ENCODE data around the gene DRP2.
A peak's percentile ranks its signal among the peaks of the same experiment; 100 is the strongest.
"Not testable (repeated sequence)": the region's sequence is repeated elsewhere in the genome, so short reads cannot be mapped to it uniquely, and the experiment has no call there.

Gene DRP2, protein sequence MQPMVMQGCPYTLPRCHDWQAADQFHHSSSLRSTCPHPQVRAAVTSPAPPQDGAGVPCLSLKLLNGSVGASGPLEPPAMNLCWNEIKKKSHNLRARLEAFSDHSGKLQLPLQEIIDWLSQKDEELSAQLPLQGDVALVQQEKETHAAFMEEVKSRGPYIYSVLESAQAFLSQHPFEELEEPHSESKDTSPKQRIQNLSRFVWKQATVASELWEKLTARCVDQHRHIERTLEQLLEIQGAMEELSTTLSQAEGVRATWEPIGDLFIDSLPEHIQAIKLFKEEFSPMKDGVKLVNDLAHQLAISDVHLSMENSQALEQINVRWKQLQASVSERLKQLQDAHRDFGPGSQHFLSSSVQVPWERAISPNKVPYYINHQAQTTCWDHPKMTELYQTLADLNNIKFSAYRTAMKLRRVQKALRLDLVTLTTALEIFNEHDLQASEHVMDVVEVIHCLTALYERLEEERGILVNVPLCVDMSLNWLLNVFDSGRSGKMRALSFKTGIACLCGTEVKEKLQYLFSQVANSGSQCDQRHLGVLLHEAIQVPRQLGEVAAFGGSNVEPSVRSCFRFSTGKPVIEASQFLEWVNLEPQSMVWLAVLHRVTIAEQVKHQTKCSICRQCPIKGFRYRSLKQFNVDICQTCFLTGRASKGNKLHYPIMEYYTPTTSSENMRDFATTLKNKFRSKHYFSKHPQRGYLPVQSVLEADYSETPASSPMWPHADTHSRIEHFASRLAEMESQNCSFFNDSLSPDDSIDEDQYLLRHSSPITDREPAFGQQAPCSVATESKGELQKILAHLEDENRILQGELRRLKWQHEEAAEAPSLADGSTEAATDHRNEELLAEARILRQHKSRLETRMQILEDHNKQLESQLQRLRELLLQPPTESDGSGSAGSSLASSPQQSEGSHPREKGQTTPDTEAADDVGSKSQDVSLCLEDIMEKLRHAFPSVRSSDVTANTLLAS

GRCh38 chrX:101219116-101219863 is at the start of gene DRP2:
TSS of gene DRP2 (plus strand) at chrX:101219786. CDS start at chrX:101231648, 11,862 bp downstream.
- no peak for DNase-seq

DNA sequence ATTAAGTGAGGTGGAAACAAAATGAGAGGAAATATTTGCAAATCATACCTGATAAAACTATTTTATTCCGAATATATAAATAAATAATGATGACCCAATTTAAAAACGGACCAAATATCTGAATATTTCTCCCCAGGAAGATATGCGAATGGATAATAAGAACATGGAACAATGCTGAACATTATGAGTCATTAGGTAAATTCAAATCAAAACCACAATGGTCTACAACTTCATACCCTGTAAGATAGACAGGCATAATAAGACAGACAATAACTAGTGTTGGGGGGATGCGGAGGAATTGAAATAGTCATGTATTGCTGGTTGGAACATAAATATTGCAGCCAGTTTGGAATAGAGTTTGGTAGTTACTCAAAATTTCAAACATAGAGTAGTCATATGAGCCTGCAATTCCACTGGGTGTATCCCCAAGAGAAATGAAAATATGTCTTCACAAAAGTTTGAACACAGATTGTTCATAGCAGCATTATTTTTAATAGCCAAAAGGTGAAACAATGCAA is 47.6 kb upstream of the DRP2 start:
- peak; percentile 1 for DNase-seq

GRCh38 chrX:101176439-101176838 is 43.1 kb upstream of the DRP2 start:
- no peak for DNase-seq

GRCh38 chrX:101184876-101185275 is 34.7 kb upstream of the DRP2 start:
- DNase-seq: not testable (repeated sequence)

GRCh38 chrX:101187961-101188360 is 31.6 kb upstream of the DRP2 start:
- DNase-seq: not testable (repeated sequence)

DNA sequence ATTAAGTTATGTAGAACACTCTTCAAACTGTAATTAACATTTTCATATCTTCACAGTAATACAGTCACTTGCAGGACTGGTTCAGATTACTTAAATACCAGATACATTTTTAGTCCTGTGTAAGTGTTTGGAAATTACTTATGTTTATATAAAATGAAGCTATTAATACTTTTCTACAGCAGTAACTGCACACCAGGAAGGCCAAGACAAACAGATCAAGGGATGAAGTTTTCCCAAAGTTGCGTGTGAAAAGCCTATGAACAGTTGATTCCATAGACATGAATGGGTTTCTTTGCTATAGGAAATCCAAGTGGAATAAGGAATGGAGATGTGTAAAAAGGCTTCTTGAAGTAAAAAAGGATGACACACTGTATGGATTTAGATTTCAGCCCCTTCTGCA is 28.9 kb upstream of the DRP2 start:
- no peak for DNase-seq

GRCh38 chrX:101191217-101191750 is 28.3 kb upstream of the DRP2 start:
- DNase-seq: no peak

GRCh38 chrX:101195442-101196173 is 24.0 kb upstream of the DRP2 start:
- no peak for DNase-seq

GRCh38 chrX:101203761-101204351 is 15.7 kb upstream of the DRP2 start:
- no peak for DNase-seq

DNA sequence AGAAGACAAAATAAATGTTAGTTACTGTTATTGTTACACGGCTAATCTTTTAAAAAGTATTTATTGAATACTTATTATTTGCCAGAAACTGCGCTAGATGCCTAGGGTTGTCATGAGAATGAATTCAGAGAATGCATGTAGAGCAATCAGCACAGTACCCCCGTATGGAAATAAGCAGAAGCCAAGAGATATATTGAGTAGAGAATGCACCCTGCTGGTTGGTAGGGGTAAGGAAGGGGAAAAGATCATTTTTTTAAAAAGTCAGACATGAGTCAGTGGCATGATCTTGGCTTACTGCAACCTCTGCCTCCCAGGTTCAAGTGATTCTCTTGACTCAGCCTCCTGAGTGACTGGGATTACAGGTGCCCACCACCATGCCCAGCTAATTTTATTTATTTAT is 13.1 kb upstream of the DRP2 start:
- peak; percentile 53 for DNase-seq

GRCh38 chrX:101208152-101208905 is 11.3 kb upstream of the DRP2 start:
- DNase-seq: peak; percentile 68

- no peak for DNase-seq
These were observed 9.0 kb upstream of the DRP2 start for GRCh38 chrX:101210630-101211029.

DNA sequence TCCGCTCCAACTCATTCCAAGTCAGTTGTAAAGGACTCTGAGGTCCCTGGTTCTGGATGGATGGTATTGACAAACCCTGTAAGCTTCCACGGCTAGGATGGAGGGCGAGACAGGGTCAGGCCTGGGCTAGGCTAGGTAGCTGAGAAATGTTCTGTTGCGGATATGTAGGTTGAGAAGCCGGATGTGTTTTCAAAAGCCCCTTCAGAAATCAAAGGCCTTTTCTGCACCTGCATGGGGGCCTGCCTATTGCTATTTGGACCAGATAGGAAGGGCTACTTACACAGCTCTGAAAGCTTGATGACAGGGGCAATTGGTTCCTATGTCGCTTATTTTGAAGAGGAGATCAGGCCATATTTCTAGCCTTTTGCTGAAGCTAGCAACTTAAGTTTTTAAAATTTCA is 1.9 kb upstream of the DRP2 start:
- no peak for DNase-seq

GRCh38 chrX:101219864-101220346 is 319 bp downstream of the DRP2 start:
- no peak for DNase-seq

- DNase-seq: no peak
These were observed 1.2 kb downstream of the DRP2 start for GRCh38 chrX:101220662-101221260.

GRCh38 chrX:101223226-101223625 is 3.6 kb downstream of the DRP2 start:
- peak; percentile 16 for DNase-seq

DNA sequence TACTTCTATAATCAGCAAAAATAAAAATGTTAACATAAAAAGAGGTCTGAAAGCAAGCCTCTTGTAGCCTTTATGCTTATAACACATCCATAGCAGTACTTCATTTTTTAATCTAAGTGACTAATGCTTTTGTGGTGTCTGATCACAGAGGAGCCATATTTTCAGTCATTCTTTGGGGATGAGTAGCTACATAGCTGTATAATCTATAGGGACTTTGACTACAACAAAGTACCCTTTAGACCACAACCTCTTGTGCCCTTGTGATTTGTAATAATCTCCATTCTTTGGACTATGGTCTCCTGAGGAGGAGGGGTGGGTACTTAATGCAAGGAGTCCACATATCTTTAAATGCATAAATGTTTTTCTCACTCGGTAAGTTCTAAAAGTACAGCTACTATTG is 9.6 kb downstream of the DRP2 start:
- DNase-seq: no peak

DNA sequence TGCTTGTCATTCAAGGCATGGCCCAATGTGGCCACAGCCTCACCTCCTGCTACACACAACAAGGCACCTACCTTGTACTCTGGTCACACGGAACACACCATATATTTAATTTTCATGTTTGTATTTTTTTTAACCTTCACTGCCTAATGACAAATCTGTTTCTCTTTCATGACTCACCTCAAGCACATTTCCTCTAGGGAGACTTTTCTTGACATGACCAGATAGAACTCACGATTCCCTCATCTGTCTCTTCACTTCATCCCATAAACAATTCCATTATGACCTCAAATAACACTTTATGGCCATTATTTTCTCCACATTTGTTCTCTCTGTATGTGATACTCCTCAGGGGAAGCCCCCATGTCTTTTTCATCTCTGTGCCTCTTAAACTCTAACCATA is 11.1 kb downstream of the DRP2 start:
- no peak for DNase-seq

DNA sequence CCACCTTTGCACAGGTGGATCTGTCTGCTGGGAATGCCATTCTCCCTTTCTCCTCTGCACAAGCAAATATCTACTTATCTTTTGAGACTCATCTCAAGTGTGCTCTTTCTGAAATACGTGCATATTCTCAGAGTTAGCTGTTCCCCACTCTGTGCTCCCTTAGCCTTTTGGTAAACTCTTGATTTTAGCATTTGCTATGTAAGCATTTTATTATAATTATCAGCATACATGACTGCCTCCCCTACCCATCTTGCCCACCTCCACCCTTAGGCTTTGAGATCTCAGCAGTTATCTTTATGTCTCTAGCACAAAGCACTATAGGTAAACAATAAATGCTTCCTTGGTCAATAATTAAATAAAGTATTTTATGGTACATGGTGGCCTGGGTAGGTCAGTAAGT is 11.5 kb downstream of the DRP2 start:
- no peak for DNase-seq

DNA sequence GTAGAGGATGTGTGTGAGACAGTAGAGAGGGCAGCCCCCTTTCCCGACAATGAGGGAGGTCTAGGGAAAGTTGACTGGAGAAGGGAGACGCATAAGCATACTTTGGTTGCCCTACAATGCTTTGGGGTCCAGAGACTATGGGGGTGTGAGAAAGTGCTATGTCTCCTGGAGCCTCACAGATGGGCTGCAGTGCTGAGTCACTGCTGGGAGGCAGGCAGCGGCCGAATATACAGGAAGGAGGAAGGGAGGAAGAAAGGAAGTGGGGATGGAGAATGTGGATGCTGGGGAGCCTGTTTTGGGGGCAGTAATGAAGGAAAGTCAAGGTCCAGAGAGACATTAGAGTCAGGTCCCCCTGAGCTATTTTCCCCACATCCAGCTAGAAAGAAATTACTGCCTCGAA is 12.7 kb downstream of the DRP2 start:
- DNase-seq: no peak

Measured in activated CD4-positive, alpha-beta T cell treated with anti-CD3 and anti-CD28 coated beads, Interleukin-2, Interleukin-6, amounts not matched to agents 100 ng/mL and 50 ng/mL, durations not matched to agents 16 hours and 8 hours (primary cell).